Suppressor macrophage treated with lipopolysaccharide for 1 hour (primary cell): ENCODE results near the gene IFNA8.
"Not testable (repeated sequence)": the region's sequence is repeated elsewhere in the genome, so short reads cannot be mapped to it uniquely, and the experiment has no call there.

Experiments used
- DNase-seq, 3 donors: peaks; one replicate each; pipeline ENCODE4 v3.0.0-alpha.2; 2020 to 2022

IFNA8 gene

DNA sequence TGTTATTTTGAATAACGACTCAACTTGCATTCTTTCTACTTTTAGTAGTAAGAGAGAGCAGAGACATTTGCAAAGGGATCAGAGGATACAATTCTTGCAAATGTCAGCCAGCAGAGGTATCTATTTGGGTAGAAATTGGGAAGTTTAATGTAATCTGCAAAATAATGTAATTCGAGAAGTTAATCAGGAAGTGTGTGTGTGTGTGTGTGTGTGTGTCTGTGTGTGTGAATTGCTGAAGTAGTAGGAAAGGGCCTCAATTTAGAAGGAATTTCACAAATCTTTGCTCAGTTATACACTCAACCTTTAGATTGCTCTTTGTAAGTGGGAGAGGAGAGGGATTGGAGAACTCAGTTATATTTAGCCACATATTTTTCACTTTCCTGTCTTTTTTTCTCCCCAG lies 20.3 kb downstream of the IFNA8 start:
- peak in 2 of 3 donors; percentile 49 to 53 for DNase-seq

DNA sequence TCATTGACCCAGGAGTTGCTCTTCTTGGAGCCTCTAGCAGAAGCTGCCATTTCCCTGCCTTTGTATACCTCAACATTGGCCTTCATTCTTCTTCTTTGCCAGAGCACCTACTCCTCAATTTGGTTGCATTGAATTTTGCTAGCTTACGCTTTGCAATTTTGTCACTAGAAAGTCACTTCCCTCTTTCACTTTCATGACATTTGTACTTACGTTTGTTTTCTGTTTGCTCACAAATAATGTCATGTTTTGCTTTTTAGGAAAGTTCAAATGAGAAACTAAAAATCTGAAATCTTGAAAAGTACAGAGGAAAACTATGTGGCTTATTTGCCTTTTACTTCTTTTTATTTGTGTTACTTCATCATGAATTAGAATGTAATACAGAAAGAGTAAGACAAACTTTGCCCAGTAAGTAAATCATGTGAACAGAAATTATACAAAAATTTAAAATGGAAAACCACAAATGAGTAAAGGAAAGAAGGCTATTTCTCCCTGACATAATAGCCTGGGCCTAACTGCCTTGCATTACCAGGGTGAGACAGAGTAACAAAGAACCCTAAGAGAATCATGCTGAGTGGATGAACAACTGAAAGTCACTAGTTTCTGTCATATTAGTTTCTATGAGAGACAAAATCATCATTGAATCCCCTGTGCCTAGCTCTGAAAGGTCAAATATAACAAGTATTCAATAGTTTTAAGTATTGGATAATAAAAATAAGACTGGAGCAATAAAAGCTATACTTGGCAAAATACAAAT lies 23.9 kb downstream of the IFNA8 start:
- peak; percentile 55 to 84 (median 79) for DNase-seq

DNA sequence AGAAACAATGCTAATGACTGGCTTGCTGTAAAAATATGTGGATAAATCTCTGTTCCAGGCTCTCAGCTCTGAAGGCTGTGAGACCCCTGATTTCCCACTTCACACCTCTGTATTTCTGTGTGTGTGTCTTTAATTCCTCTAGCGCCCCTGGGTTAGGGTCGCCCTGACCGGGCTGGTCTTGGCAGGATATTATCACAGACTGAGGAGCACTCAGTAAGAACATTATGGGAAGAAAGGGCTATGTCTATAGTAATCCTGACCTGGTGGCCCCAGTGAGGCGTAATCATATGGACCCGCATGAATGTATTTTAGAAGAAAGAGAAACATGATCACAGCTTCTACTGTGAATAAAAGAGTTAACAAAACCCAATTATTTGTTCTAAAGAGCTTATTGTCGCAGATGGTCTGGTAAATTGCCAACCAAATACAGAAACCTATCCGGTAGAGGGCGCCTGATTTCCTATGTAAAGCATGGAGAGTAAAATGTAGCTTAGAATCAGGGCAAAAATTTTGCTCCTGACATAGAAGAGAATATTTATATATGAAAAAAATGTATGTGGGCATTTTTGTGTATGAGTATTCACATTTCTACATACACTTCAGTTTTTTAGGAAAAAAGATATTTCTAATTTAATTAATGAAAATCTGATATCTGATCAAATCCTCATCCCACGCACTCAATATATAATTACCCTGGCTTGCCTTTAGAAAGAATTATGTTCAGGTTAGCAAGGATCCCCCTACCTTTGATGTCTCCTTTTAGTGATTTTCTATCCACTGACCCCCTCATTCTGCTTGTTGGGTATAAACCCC lies 25.5 kb downstream of the IFNA8 start:
- peak; percentile 77 to 88 (median 85) for DNase-seq

DNA sequence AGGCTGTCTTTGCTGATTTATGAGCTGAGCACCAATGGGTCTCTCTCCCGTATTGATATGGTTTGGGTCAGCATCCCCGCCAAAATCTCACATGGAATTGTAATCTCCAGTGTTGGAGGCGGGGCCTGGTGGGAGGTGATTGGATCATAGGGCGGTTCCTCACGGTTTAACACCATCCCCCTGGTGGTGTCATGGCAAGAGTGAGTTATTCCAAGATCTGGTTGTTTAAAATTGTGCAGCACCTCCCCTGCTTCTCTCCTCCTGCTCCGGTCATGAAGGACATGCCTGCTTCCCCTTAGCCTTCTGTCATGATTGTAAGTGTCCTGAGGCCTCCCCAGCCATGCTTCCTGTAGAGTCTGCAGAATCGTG lies 26.1 kb downstream of the IFNA8 start:
- not testable (repeated sequence) for DNase-seq

DNA sequence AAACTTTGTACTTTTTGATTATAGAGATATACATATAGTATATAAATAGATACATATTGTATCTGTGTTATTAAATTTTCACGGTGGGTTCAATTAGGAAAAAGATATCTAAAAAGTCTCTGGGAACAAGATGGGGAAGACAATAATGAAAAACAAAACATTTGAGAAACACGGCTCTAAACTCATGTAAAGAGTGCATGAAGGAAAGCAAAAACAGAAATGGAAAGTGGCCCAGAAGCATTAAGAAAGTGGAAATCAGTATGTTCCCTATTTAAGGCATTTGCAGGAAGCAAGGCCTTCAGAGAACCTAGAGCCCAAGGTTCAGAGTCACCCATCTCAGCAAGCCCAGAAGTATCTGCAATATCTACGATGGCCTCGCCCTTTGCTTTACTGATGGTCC lies 31.2 kb downstream of the IFNA8 start, which contains the start of gene IFNA1:
Gene IFNA1 (plus strand): TSS at position 301 of the 400 bp plus-strand sequence. CDS start 69 bp downstream, at position 370.
- peak in 2 of 3 donors; percentile 8 to 39 for DNase-seq

DNA sequence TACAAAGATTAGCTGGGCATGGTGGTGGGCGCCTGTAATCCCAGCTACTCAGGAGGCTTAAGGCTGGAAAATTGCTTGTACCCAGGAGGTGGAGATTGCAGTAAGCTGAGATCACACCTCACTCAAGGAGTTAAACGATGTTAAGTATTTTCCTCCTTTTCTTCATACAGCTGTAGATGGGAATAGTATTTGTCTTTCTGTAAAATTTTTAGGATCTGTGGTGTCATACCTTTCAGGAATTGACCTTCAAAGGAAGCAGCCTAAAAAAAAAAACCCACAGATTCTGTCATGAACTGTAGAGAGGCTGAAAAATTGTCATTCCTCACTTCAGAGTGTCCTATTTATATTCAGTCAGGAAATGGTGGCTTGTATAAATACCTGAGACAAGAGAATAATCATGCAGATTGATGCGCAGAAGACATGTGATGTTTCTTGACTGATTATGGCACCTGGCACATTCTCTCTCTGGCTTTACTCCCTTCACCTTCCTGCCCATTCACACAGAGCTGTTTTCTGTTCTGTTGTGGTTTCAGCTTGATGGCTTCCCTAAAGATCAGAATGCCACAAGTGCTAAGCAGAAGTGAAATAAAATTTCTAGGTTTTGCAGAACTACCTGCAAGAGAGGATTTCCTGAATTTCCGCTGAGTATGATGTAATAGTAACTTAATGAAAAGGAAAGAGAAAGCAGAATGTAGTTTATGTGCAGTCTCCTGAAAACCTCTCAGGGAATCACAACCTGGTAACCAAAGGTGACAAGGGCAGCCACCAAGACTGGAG lies 35.1 kb downstream of the IFNA8 start:
- peak; percentile 58 to 89 (median 84) for DNase-seq

DNA sequence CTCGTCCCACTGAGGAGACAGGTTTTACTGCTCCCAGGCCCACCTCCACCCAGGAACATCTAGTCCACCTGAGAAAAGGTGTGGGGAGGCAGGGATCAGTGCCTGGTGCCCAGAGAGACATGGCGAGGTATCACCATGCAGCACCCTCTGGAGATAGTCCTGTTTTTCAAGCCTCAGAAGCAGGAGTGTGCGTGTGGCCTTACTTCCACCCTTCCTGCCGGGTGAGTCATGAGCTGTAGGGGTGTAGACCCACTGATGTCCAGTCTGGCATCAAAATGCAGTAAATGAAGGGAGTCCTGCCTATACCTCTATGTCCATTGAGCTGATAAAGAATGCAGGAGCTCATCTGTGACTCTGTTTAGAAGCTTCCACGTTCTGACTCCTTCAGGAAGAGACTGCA lies 40.4 kb downstream of the IFNA8 start:
- DNase-seq, result not testable (repeated sequence)

DNA sequence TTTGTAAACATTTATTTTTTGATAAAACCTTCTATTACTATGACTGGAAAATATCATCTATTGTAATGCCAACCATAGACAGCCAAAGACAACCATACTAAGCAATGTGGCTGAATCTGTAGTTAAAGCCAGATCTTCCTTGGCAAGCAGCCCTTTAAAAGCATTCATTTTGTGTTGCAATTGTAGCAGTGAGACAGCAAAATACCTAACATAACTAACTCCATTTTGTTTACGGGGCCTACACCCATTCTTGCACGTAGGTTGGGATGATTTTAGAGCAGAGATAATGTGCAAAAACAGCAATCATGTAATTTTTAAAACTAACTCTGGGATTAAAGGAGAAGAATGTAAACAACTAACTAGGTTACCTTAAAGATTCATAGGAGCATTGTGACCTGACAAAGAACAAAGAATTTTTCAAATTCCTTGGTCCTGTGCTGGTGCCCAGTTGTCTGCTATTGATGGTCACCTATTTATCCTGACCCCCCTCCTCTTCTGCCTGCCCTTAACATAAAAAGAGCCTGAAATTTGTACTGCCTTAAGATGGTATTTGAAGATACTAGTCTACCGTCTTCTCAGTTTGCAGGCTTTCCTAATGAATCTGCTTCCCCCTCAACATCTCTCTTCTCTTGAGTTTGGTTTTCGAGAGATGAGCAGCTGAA lies 41.9 kb downstream of the IFNA8 start:
- no peak for DNase-seq

DNA sequence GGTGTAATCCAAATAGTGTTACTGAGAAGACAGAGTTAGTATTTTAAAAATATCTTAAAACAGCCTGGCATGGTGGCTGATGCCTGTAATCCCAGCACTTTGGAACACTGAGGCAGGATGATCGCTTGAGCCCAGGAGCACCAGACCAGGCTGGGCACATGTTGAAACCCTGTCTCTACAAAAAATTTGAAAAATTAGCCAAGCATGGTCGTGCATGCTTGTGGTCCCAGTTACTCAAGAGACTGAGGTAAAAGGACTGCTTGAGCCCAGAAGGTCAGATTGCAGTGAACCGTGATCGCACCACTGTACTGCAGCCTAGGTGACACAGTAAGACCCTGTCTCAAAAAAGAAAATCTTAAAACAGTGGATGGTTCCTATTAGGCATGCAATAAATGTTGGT lies 43.8 kb downstream of the IFNA8 start:
- no peak for DNase-seq

DNA sequence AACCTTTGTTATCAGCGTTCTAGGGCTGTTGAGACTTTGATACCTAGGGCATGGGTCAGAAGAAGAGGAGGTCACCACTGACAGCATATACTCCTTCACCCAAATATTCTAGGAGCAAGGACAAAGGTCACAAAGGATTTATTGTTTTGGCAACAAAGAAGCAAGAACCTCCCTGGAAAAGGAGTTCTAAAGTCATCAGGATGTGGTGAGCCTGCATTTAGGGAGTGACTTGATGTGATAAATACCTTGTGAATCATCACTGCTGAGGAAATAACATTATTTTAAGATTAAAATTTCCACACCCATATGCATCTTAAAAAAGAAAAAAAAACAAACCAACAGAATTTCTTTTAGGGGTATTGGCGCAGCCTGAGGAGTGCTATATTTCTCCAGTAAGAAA lies 45.2 kb downstream of the IFNA8 start:
- no peak for DNase-seq

DNA sequence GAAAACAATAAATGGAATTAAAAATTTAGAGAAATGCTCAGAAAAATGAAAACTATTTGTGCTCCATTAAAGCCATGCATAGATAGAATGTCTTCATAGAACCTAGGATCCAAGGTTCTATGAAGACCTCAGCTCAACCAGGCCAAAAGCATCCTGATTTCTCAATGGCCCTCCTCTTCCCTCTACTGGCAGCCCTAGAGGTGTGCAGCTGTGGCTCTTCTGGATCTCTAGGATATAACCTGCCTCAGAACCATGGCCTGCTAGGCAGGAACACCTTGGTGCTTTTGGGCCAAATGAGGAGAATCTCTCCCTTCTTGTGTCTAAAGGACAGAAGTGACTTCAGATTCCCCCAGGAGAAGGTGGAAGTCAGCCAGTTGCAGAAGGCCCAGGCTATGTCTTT lies 46.4 kb downstream of the IFNA8 start:
- DNase-seq, result peak; percentile 55 to 70 (median 66)
